Activated T-cell treated with anti-CD3 and anti-CD28 coated beads, Interleukin-2, amount 50 U/mL, for 4 hours (primary cell): ENCODE data around the gene ZDHHC11B. TPM values are rescaled to one million over a fixed set of nuclear protein-coding genes. Genes with fewer than 3 reads are reported as not detected.
"Not testable (repeated sequence)": the region's sequence is repeated elsewhere in the genome, so short reads cannot be mapped to it uniquely, and the experiment has no call there.

Experiments
- ATAC-seq, 2 donors: fragments of 200-7000 bp; cut with Tn5 transposase; one replicate each; pipeline ENCODE4 v1.10.0; 2021
- DNase-seq: peaks from one replicate; pipeline ENCODE4 v3.0.0-alpha.2; 2020
- H3K27me3 Mint-ChIP-seq: one replicate; pipeline ENCODE4 v1.8.0; 2021; ENCODE audit warnings: low read depth, mixed read lengths
- H3K36me3 Mint-ChIP-seq: one replicate; pipeline ENCODE4 v1.8.0; 2022; ENCODE audit warnings: mixed read lengths; ENCODE audit not compliant: insufficient read depth
- H3K4me1 Mint-ChIP-seq: one replicate; pipeline ENCODE4 v1.8.0; 2021; ENCODE audit warnings: low read depth, mixed read lengths
- H3K4me3 Mint-ChIP-seq: one replicate; pipeline ENCODE4 v1.8.0; 2021; ENCODE audit warnings: mild to moderate bottlenecking, moderate library complexity, mixed read lengths
- H3K9me3 Mint-ChIP-seq: one replicate; pipeline ENCODE4 v1.8.0; 2021; ENCODE audit warnings: mixed read lengths
- total RNA-seq, 3 donors: library from RNA; stranded (reverse); gene quantifications; one replicate each; pipeline ENCODE4 v1.2.1, GENCODE V29; 2021

The ZDHHC11B gene
- total RNA-seq, 3 donors from 2014 or later = 0.21 to 0.66 (median 0.30) TPM

GRCh38 chr5:798505-799138, 14.1 kb upstream of the ZDHHC11B start:
- not testable (repeated sequence) for ATAC-seq, H3K4me1 Mint-ChIP-seq, DNase-seq, H3K36me3 Mint-ChIP-seq, H3K4me3 Mint-ChIP-seq
- H3K9me3 Mint-ChIP-seq = peaks cover 19% of the 10 kb centered on the region
- H3K27me3 Mint-ChIP-seq = peaks cover 18% of the 10 kb centered on the region

GRCh38 chr5:797986-798385, 13.5 kb upstream of the ZDHHC11B start:
- not testable (repeated sequence) for ATAC-seq, DNase-seq, H3K36me3 Mint-ChIP-seq, H3K4me1 Mint-ChIP-seq, H3K4me3 Mint-ChIP-seq
- peaks cover 18% of the 10 kb centered on the region for H3K27me3 Mint-ChIP-seq
- H3K9me3 Mint-ChIP-seq = peaks cover 20% of the 10 kb centered on the region

GRCh38 chr5:795873-796272, 11.3 kb upstream of the ZDHHC11B start:
- H3K9me3 Mint-ChIP-seq = peaks cover 16% of the 10 kb centered on the region
- H3K4me1 Mint-ChIP-seq, H3K4me3 Mint-ChIP-seq, ATAC-seq, DNase-seq, H3K27me3 Mint-ChIP-seq, H3K36me3 Mint-ChIP-seq: not testable (repeated sequence)

DNA sequence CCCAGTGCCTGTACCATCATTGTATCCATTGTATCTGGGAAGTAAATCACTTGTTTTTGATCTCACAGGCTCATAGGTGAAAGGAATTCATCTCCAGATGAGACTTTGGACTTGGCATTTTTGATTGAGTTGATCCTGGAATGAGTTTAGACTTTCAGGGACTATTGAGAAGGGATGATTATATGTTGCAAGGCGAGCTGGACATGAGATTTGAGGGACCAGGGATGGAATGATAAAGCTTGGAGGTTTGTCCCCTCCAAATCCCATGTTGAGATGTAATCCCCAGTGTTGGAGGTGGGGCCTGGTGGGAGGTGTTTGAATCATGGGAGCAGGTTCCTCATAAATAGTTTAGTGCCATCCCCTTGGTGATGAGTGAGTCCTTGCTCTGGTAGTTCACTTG, 10.4 kb upstream of the ZDHHC11B start:
- not testable (repeated sequence) for H3K36me3 Mint-ChIP-seq, ATAC-seq, H3K4me1 Mint-ChIP-seq, H3K27me3 Mint-ChIP-seq, H3K4me3 Mint-ChIP-seq, DNase-seq
- H3K9me3 Mint-ChIP-seq = peaks cover 24% of the 10 kb centered on the region

DNA sequence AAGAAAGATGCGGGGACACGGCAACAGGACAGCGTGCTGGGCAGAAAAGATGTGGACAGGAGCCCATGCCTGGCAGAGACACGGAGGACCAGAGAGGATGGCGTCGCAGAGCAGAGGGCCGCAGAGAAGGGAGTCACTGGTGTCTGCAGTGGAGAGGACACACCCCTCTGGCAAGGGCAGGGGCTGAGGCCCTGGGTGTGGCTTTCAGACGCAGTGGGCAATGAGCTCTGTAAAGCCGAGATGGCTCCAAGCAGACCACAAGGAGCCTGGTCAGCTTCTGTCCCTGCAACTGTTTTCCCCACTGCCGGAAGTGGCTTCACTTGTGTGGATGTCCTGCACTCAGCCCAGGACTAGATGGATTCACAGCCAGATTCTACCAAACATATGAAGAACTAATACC, 4.2 kb upstream of the ZDHHC11B start:
- not testable (repeated sequence) for H3K4me1 Mint-ChIP-seq, ATAC-seq, H3K36me3 Mint-ChIP-seq, DNase-seq, H3K4me3 Mint-ChIP-seq
- Mint-ChIP-seq H3K27me3 (peaks cover 16% of the 10 kb centered on the region), H3K9me3 (peaks cover 21% of the 10 kb centered on the region)

- not testable (repeated sequence) for DNase-seq, ATAC-seq, H3K36me3 Mint-ChIP-seq, H3K4me3 Mint-ChIP-seq, H3K4me1 Mint-ChIP-seq
- H3K9me3 Mint-ChIP-seq = peaks cover 14% of the 10 kb centered on the region
- H3K27me3 Mint-ChIP-seq = peaks cover 16% of the 10 kb centered on the region
These were observed 3.3 kb upstream of the ZDHHC11B start for GRCh38 chr5:787857-788233.

DNA sequence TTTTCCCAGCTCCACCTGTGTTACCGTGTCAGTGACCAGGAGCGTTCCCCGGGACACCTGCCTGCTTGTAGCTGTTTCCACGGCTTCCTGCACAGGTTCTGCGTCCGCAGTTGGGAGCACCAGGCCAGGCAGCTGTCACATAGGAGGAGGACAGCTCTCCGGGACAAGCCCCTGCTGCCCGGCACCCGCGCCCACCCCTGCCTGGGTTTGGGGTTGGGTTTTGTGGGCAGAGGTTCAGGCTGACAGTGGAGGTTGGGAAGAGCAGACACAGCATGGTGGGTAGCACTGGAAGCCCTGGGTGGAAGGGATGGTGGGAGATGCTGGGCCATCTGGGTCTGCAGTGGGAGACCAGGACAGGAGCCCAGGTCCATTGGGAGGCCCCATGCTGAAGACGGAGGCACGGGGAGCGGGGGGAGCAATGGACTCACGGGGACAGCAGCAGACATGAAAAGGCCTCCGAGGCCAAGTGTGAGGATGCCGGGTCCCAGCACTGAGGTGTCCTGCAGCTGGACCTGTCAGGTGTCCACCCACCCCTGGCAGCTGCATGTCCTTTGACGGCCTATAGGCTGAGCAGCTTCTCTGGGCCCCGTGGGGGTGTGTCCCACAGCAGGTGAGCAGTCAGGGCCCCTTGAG, 2.8 kb upstream of the ZDHHC11B start:
- not testable (repeated sequence) for H3K4me1 Mint-ChIP-seq, H3K36me3 Mint-ChIP-seq, ATAC-seq, H3K4me3 Mint-ChIP-seq, DNase-seq
- Mint-ChIP-seq H3K9me3 (peaks cover 14% of the 10 kb centered on the region), H3K27me3 (peaks cover 16% of the 10 kb centered on the region)

DNA sequence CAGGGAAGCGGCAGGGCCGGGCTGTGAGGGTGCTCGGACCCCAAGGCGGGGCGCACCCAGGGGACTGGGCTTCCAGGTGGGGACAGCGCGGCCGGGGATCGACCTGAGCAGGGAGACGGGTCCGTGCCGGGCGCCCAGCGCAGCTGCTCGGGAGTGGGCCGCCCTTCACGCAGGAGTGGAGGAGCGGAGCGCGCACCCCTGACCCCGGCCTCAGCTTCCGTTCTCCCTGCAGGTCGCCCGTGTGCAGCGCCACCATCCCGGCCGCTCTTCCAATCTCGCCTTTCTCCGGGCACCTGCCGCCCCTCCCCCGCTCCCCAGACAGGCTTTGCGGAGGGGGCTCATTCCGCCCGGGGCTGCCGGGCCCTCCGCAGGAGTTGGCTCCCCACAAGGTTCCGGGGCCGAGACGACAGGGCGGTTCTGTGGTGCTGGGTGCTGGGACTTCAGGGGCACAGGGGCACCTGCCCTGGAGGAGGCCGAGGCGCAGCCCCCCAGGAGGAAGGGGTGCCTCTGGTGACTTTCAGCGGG, 714 bp upstream of the ZDHHC11B start:
- not testable (repeated sequence) for H3K9me3 Mint-ChIP-seq, H3K4me1 Mint-ChIP-seq, H3K36me3 Mint-ChIP-seq
- Mint-ChIP-seq H3K27me3 (peaks cover 13% of the 10 kb centered on the region), H3K4me3 (peak overlapping the region; percentile 76)
- peak; percentile 41 to 51 for ATAC-seq
- peak; percentile 5 for DNase-seq

DNA sequence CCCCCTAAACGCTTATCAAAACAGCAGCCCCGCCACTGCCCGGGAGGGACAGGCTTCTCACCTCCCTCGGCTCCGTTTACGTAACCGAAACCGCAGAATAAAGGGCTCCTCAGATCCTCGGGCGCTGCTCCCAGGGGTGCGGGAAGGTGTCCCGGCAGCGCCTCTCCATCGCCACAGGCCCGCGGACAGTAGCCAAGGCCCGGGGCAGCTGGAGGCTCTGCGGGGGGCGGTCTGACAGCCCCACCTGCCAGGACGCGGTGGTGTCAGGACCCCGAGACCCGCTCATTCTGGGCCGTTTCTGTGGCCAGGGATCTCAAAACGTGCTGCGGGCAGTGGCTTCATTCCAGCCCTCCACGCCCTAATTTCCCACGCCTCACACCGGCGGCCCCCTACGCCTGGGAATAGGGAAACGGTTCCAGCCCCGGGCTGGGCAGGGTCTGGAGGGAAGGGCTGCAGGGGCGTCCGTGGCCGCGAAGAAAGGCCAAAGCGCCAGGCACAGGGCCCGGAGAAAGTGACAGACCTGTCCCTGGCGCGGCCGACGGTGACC, 575 bp downstream of the ZDHHC11B start:
- ATAC-seq = peak; percentile 13 to 15
- H3K27me3 Mint-ChIP-seq, H3K9me3 Mint-ChIP-seq, H3K36me3 Mint-ChIP-seq, H3K4me1 Mint-ChIP-seq: not testable (repeated sequence)
- peak; percentile 19 for DNase-seq
- peak overlapping the region; percentile 65 for H3K4me3 Mint-ChIP-seq

DNA sequence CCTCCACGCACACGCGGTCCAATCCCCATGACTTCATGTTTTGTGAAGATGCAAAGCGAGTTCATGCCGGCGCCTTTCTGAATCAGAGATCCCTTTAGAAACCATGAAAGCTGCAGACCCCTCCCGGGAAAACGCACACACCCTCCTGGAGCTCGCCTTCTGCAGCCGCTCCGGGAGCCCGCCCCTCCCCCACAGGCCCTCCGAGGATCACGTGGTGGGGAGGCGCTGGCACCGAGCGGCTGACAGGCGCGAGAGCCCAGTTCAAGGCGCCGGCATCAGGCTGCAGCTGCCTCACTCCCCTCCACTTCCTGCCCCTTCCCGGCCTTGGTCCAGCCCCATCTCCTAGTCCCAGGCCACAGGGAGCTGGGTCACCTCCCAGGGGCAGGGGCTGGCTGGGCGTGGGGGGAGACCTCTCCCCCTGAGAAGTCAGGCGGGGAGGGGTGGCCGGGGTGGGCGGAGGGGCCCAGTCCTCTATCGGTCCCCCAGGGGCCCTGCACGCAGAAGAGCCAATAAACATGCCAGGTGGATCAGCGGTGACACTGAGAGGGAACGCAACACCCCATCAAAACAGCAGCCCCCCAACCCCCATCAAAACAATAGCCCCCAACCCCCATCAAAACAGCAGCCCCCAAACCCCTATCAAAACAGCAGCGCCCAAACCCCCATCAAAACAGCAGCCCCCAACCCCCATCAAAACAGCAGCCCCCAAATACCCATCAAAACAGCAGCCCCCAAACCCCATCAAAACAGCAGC, 1.3 kb downstream of the ZDHHC11B start:
- ATAC-seq (peak; percentile 8 to 21), DNase-seq (peak; percentile 9)
- not testable (repeated sequence) for H3K36me3 Mint-ChIP-seq, H3K9me3 Mint-ChIP-seq, H3K27me3 Mint-ChIP-seq, H3K4me1 Mint-ChIP-seq
- H3K4me3 Mint-ChIP-seq = peak overlapping the region; percentile 65

DNA sequence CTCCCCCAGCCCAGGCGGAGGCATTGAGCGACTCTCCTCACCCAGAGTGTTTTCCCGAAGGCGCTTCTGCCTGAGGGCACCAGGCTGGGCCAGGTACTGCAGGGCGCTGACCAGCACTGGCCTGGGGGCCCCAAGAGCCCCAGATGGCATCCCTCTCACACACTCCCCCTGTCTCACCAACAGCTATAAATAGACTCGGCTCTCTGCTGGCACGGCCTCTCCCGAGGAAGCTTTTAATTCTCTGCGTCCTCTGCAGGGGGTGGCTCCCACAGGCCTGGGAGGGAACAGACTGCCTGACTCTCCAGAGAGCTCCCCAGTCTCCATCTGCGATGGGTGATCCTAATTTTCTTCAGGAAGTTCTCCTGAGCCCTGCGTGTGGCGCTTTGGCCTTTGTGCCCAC, 2.2 kb downstream of the ZDHHC11B start:
- not testable (repeated sequence) for H3K27me3 Mint-ChIP-seq, H3K36me3 Mint-ChIP-seq, H3K9me3 Mint-ChIP-seq

GRCh38 chr5:780571-780970, 4.0 kb downstream of the ZDHHC11B start:
- not testable (repeated sequence) for H3K9me3 Mint-ChIP-seq, H3K4me3 Mint-ChIP-seq, H3K4me1 Mint-ChIP-seq, DNase-seq, ATAC-seq, H3K27me3 Mint-ChIP-seq, H3K36me3 Mint-ChIP-seq

More for the DNA sequence above, 2.2 kb downstream of the ZDHHC11B start:
- not testable (repeated sequence) for ATAC-seq, DNase-seq, H3K4me1 Mint-ChIP-seq, H3K4me3 Mint-ChIP-seq

DNA sequence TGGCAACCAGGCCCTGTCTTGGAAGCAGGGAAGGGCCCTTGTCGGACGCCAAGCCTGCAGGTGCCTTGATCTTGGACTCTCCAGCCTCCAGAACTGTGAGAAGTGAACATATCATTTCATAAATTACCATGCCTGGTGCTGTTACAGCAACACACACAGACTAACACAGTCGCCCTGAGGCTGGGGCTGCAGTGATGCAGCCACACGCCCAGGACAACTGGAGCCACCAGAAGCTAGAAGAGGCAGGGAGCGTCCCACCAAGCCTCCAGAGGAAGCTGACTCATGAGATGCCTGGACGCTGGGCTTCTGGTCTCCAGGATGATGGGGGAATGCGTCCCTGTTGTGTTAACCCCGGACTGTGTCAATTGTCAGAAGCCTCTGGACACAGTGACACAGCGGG, 5.6 kb downstream of the ZDHHC11B start:
- H3K36me3 Mint-ChIP-seq, H3K9me3 Mint-ChIP-seq, H3K4me3 Mint-ChIP-seq, ATAC-seq, H3K4me1 Mint-ChIP-seq, DNase-seq, H3K27me3 Mint-ChIP-seq: not testable (repeated sequence)

GRCh38 chr5:778421-778820, 6.1 kb downstream of the ZDHHC11B start:
- ATAC-seq, H3K27me3 Mint-ChIP-seq, H3K4me1 Mint-ChIP-seq, H3K36me3 Mint-ChIP-seq, H3K9me3 Mint-ChIP-seq, H3K4me3 Mint-ChIP-seq, DNase-seq: not testable (repeated sequence)
